ENCODE measurements around the gene CLPSL1.

Gene CLPSL1

GRCh38 chr6:35810971-35811698 lies 30.3 kb downstream of the CLPSL1 start:
- no peaks in the 10 kb centered on the region for H3K36me3 ChIP-seq (ENCODE audit: insufficient read depth, insufficient read length, low read length)
- no peak overlapping the region for H3K9ac ChIP-seq (ENCODE audit: insufficient read length, low read depth)
- H3K4me1 ChIP-seq (ENCODE audit: insufficient read depth, insufficient read length): no peaks in the 10 kb centered on the region
- TF ChIP-seq ZNF274 (IDR thresholded peaks at IDR 0.05; ENCODE audit: low read depth, low read length) (no peak), SUZ12 (IDR thresholded peaks at IDR 0.05; ENCODE audit: extremely low read depth, insufficient read depth, insufficient read length) (no peak), YY1 (IDR thresholded peaks at IDR 0.05; ENCODE audit: insufficient read depth, insufficient read length) (no peak)
- DNase-seq (ENCODE audit: low read depth, low spot score): no peak
- peaks cover 5% of the 10 kb centered on the region for H3K27me3 ChIP-seq (ENCODE audit: insufficient read depth, insufficient read length)
- H3K4me3 ChIP-seq (ENCODE audit: insufficient read length, low read depth): no peak overlapping the region
- no peaks in the 10 kb centered on the region for H3K9me3 ChIP-seq (ENCODE audit: insufficient read depth, low read length)

GRCh38 chr6:35811699-35811995 lies 30.8 kb downstream of the CLPSL1 start:
- Histone ChIP-seq H3K4me1 (ENCODE audit: insufficient read depth, insufficient read length) (no peaks in the 10 kb centered on the region), H3K4me3 (ENCODE audit: insufficient read length, low read depth) (no peak overlapping the region), H3K27me3 (ENCODE audit: insufficient read depth, insufficient read length) (no peaks in the 10 kb centered on the region), H3K9me3 (ENCODE audit: insufficient read depth, low read length) (no peaks in the 10 kb centered on the region), H3K9ac (ENCODE audit: insufficient read length, low read depth) (no peak overlapping the region), H3K36me3 (ENCODE audit: insufficient read depth, insufficient read length, low read length) (no peaks in the 10 kb centered on the region)
- TF ChIP-seq YY1 (IDR thresholded peaks at IDR 0.05; ENCODE audit: insufficient read depth, insufficient read length) (no peak), ZNF274 (IDR thresholded peaks at IDR 0.05; ENCODE audit: low read depth, low read length) (no peak), SUZ12 (IDR thresholded peaks at IDR 0.05; ENCODE audit: extremely low read depth, insufficient read depth, insufficient read length) (no peak)
- DNase-seq (ENCODE audit: low read depth, low spot score): no peak

GRCh38 chr6:35817515-35817914 lies 36.7 kb downstream of the CLPSL1 start:
- no peak for DNase-seq (ENCODE audit: low read depth, low spot score)
- no peak for TF ChIP-seq SUZ12 (IDR thresholded peaks at IDR 0.05; ENCODE audit: extremely low read depth, insufficient read depth, insufficient read length)
- Histone ChIP-seq H3K4me3 (ENCODE audit: insufficient read length, low read depth) (no peak overlapping the region), H3K9me3 (ENCODE audit: insufficient read depth, low read length) (0 out of 2 replicates have a peak, but pooled peaks cover 4% of the 10 kb centered on the region), H3K27me3 (ENCODE audit: insufficient read depth, insufficient read length) (no peaks in the 10 kb centered on the region), H3K36me3 (ENCODE audit: insufficient read depth, insufficient read length, low read length) (no peaks in the 10 kb centered on the region), H3K4me1 (ENCODE audit: insufficient read depth, insufficient read length) (no peaks in the 10 kb centered on the region), H3K9ac (ENCODE audit: insufficient read length, low read depth) (no peak overlapping the region)

- Histone ChIP-seq H3K9me3 (ENCODE audit: insufficient read depth, low read length) (no peaks in the 10 kb centered on the region), H3K27me3 (ENCODE audit: insufficient read depth, insufficient read length) (no peaks in the 10 kb centered on the region), H3K9ac (ENCODE audit: insufficient read length, low read depth) (no peak overlapping the region), H3K4me3 (ENCODE audit: insufficient read length, low read depth) (no peak overlapping the region), H3K4me1 (ENCODE audit: insufficient read depth, insufficient read length) (no peaks in the 10 kb centered on the region), H3K36me3 (ENCODE audit: insufficient read depth, insufficient read length, low read length) (no peaks in the 10 kb centered on the region)
- DNase-seq (ENCODE audit: low read depth, low spot score): no peak
- TF ChIP-seq ZNF274 (IDR thresholded peaks at IDR 0.05; ENCODE audit: low read depth, low read length): no peak
- TF ChIP-seq YY1 (IDR thresholded peaks at IDR 0.05; ENCODE audit: insufficient read depth, insufficient read length): no peak
- no peak for TF ChIP-seq SUZ12 (IDR thresholded peaks at IDR 0.05; ENCODE audit: extremely low read depth, insufficient read depth, insufficient read length)
Measured at GRCh38 chr6:35823601-35824000, 42.8 kb downstream of the CLPSL1 start.

- TF ChIP-seq YY1 (IDR thresholded peaks at IDR 0.05; ENCODE audit: insufficient read depth, insufficient read length) (no peak), ZNF274 (IDR thresholded peaks at IDR 0.05; ENCODE audit: low read depth, low read length) (no peak), SUZ12 (IDR thresholded peaks at IDR 0.05; ENCODE audit: extremely low read depth, insufficient read depth, insufficient read length) (no peak)
- H3K9me3 ChIP-seq (ENCODE audit: insufficient read depth, low read length): no peaks in the 10 kb centered on the region
- no peak overlapping the region for H3K9ac ChIP-seq (ENCODE audit: insufficient read length, low read depth)
- no peaks in the 10 kb centered on the region for H3K27me3 ChIP-seq (ENCODE audit: insufficient read depth, insufficient read length)
- H3K4me3 ChIP-seq (ENCODE audit: insufficient read length, low read depth): no peak overlapping the region
- no peak for DNase-seq (ENCODE audit: low read depth, low spot score)
- H3K4me1 ChIP-seq (ENCODE audit: insufficient read depth, insufficient read length): no peaks in the 10 kb centered on the region
- no peaks in the 10 kb centered on the region for H3K36me3 ChIP-seq (ENCODE audit: insufficient read depth, insufficient read length, low read length)
Measured at GRCh38 chr6:35824552-35825192, 43.9 kb downstream of the CLPSL1 start.

- Histone ChIP-seq H3K9ac (ENCODE audit: insufficient read length, low read depth) (no peak overlapping the region), H3K9me3 (ENCODE audit: insufficient read depth, low read length) (no peaks in the 10 kb centered on the region), H3K27me3 (ENCODE audit: insufficient read depth, insufficient read length) (no peaks in the 10 kb centered on the region), H3K4me1 (ENCODE audit: insufficient read depth, insufficient read length) (no peaks in the 10 kb centered on the region), H3K36me3 (ENCODE audit: insufficient read depth, insufficient read length, low read length) (peaks cover 19% of the 10 kb centered on the region), H3K4me3 (ENCODE audit: insufficient read length, low read depth) (no peak overlapping the region)
- TF ChIP-seq YY1 (IDR thresholded peaks at IDR 0.05; ENCODE audit: insufficient read depth, insufficient read length): no peak
- TF ChIP-seq SUZ12 (IDR thresholded peaks at IDR 0.05; ENCODE audit: extremely low read depth, insufficient read depth, insufficient read length): no peak
- no peak for TF ChIP-seq ZNF274 (IDR thresholded peaks at IDR 0.05; ENCODE audit: low read depth, low read length)
- no peak for DNase-seq (ENCODE audit: low read depth, low spot score)
Measured at GRCh38 chr6:35829306-35829705, 48.5 kb downstream of the CLPSL1 start.

- no peak for DNase-seq (ENCODE audit: low read depth, low spot score)
- no peak for TF ChIP-seq ZNF274 (IDR thresholded peaks at IDR 0.05; ENCODE audit: low read depth, low read length)
- no peak for TF ChIP-seq YY1 (IDR thresholded peaks at IDR 0.05; ENCODE audit: insufficient read depth, insufficient read length)
- TF ChIP-seq SUZ12 (IDR thresholded peaks at IDR 0.05; ENCODE audit: extremely low read depth, insufficient read depth, insufficient read length): no peak
- Histone ChIP-seq H3K27me3 (ENCODE audit: insufficient read depth, insufficient read length) (no peaks in the 10 kb centered on the region), H3K9me3 (ENCODE audit: insufficient read depth, low read length) (no peaks in the 10 kb centered on the region), H3K36me3 (ENCODE audit: insufficient read depth, insufficient read length, low read length) (peaks cover 36% of the 10 kb centered on the region), H3K4me1 (ENCODE audit: insufficient read depth, insufficient read length) (no peaks in the 10 kb centered on the region), H3K4me3 (ENCODE audit: insufficient read length, low read depth) (no peak overlapping the region), H3K9ac (ENCODE audit: insufficient read length, low read depth) (no peak overlapping the region)
Measured at GRCh38 chr6:35831257-35832007, 50.6 kb downstream of the CLPSL1 start.

All from NT2/D1 (cell line).